ENCODE measurements around the gene PCMT1.

DNA sequence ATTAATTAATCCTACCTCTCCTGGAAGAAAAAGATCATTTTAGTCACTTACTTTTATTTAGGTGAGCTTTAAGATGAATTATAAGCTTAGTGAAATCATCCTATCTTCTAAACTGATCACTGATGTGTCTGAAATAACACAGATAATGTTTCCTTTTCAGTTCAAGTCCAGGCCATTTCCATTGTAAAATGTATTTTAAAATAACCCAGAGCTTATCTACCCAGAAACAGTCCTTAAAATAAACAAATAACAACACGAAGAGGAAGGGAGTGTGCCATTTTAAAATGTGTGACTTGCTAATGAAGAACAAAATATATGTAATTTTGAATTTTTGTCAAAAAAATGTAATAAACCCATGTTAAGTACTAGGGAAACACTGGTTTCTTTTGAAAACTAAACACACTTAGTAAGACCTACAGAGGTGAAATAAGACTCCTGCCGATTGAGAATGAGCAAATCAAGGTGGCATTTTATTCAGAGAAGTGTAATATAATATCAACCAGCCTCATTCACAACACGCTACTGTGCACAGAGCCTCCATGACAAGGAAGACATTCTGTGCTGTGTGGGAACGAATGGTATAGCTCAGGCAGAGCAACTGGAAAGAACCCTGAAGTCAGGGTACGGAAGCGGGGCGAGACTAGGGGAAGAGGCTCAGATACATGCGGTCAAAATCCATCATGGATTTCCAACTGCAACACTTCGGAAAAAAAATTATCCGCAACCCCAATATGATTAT lies 106.9 kb downstream of the PCMT1 start:
- TF ChIP-seq POLR2A (IDR thresholded peaks at IDR 0.05): no peak
- TF ChIP-seq, protein P1, sequence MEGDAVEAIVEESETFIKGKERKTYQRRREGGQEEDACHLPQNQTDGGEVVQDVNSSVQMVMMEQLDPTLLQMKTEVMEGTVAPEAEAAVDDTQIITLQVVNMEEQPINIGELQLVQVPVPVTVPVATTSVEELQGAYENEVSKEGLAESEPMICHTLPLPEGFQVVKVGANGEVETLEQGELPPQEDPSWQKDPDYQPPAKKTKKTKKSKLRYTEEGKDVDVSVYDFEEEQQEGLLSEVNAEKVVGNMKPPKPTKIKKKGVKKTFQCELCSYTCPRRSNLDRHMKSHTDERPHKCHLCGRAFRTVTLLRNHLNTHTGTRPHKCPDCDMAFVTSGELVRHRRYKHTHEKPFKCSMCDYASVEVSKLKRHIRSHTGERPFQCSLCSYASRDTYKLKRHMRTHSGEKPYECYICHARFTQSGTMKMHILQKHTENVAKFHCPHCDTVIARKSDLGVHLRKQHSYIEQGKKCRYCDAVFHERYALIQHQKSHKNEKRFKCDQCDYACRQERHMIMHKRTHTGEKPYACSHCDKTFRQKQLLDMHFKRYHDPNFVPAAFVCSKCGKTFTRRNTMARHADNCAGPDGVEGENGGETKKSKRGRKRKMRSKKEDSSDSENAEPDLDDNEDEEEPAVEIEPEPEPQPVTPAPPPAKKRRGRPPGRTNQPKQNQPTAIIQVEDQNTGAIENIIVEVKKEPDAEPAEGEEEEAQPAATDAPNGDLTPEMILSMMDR (IDR thresholded peaks at IDR 0.05): no peak
